GM12878 (cell line): ENCODE measurements around the gene MAPK1. TPM values are rescaled to one million over a fixed set of nuclear protein-coding genes. Genes with fewer than 3 reads are reported as not detected.
A peak's percentile ranks its signal among the peaks of the same experiment; 100 is the strongest.

Experiments
- ATAC-seq: fragments of 200-7000 bp; cut with Tn5 transposase; 3 replicates; pipeline ENCODE4 v1.9.1; 2020; ENCODE audit warnings: mild to moderate bottlenecking, moderate library complexity
- BruUV-seq: library from RNA; stranded (reverse); fragments of 400-500 nt; replicated peaks from 2 replicates; lab custom pipeline; 2021; lab: Mats Ljungman, UMichigan
- CTCF ChIA-PET: fragments of 300-600 bp; sonication (Branson Sonifier 250); formaldehyde crosslinking; extraction: SDS; loops from one replicate; lab custom pipeline; 2021; ENCODE audit warnings: inconsistent platforms; lab: Yijun Ruan, JAX
- POLR2A ChIA-PET: fragments of 350-600 bp; formaldehyde crosslinking; extraction: SDS; loops from one replicate; lab custom pipeline; 2021; ENCODE audit warnings: inconsistent platforms; lab: Charles Lee
- RAD21 ChIA-PET: fragments of 300-600 bp; sonication (Branson Sonifier 250); formaldehyde crosslinking; loops from one replicate; lab custom pipeline; 2023; ENCODE audit warnings: antibody characterized with exemption; ENCODE audit not compliant: unreplicated experiment; lab: Charles Lee
- SMC1A ChIA-PET: fragments of 300-600 bp; sonication (Branson Sonifier 250); formaldehyde crosslinking; loops from one replicate; lab custom pipeline; 2023; ENCODE audit not compliant: unreplicated experiment, uncharacterized antibody; lab: Charles Lee
- DNase-seq: peaks from one replicate; pipeline ENCODE4 v3.0.0-alpha.2; 2011; ENCODE audit warnings: low read depth, low spot score
- FAIRE-seq: peaks from 3 replicates; lab custom pipeline; 2011; peaks lifted over from hg19 to GRCh38; lab: Jason Lieb, UNC
- H2AFZ ChIP-seq: 2 replicates; pipeline ENCODE4 v1.6.0; 2011; ENCODE audit warnings: low read depth, low read length, control low read depth; ENCODE audit not compliant: control insufficient read depth
- H3K27ac ChIP-seq: 2 replicates; pipeline ENCODE4 v1.5.1; 2011; ENCODE audit warnings: control low read depth; ENCODE audit not compliant: control insufficient read depth, insufficient read depth
- H3K27me3 ChIP-seq, 2 experiments: replicated peaks in 1 of 2; 2 replicates each; pipeline versions ENCODE4 v1.6.0 to v1.6.1; 2011; ENCODE audit warnings: low read length in 1 of 2; ENCODE audit not compliant: control insufficient read depth in 2 of 2, insufficient read depth in 2 of 2
- H3K36me3 ChIP-seq, 2 experiments: 2 replicates each; pipeline ENCODE4 v1.5.1; 2011; ENCODE audit warnings: low read length in 1 of 2; ENCODE audit not compliant: control insufficient read depth in 2 of 2, insufficient read depth in 2 of 2
- H3K4me1 ChIP-seq: 2 replicates; pipeline ENCODE4 v1.6.1; 2011; ENCODE audit warnings: mild to moderate bottlenecking, low read length, moderate library complexity, mixed read lengths; ENCODE audit not compliant: control insufficient read depth, insufficient read depth
- H3K4me2 ChIP-seq: 2 replicates; pipeline ENCODE4 v1.6.0; 2011; ENCODE audit warnings: control low read depth; ENCODE audit not compliant: control insufficient read depth, insufficient read depth
- H3K4me3 ChIP-seq: fragments of 200-600 bp; sonication (generic); 2 replicates; pipeline ENCODE4 v1.5.1; 2016
- H3K79me2 ChIP-seq: 2 replicates; pipeline ENCODE4 v1.6.0; 2011; ENCODE audit warnings: low read length; ENCODE audit not compliant: control insufficient read depth, insufficient read depth
- H3K9ac ChIP-seq: 2 replicates; pipeline ENCODE4 v1.8.0; 2011; ENCODE audit warnings: low read length, control low read depth, mixed read lengths; ENCODE audit not compliant: control insufficient read depth, insufficient read depth
- H3K9me3 ChIP-seq: replicated peaks from 3 replicates; pipeline ENCODE4 v1.5.1; 2011; ENCODE audit warnings: mild to moderate bottlenecking, low read length; ENCODE audit not compliant: control insufficient read depth, insufficient read depth
- H4K20me1 ChIP-seq: 2 replicates; pipeline ENCODE4 v1.6.0; 2011; ENCODE audit not compliant: control insufficient read depth, insufficient read depth
- ASH2L ChIP-seq: fragments of 300-600, 200-600 bp; sonication (generic); IDR thresholded peaks from 2 replicates; pipeline ENCODE4 v1.6.1; 2017; ENCODE audit warnings: low read depth, mild to moderate bottlenecking, borderline replicate concordance
- E2F8 ChIP-seq: fragments of 450-650 bp; IDR thresholded peaks from 2 replicates; pipeline ENCODE4 v1.6.1; 2018; ENCODE audit warnings: mild to moderate bottlenecking, low read depth, moderate library complexity; ENCODE audit not compliant: partially characterized antibody
- KDM1A ChIP-seq: fragments of 200-600 bp; sonication (generic); IDR thresholded peaks from 2 replicates; pipeline ENCODE4 v1.6.1; 2016; ENCODE audit warnings: borderline replicate concordance
- MEF2B ChIP-seq: fragments of 450-650 bp; IDR thresholded peaks from 2 replicates; pipeline ENCODE4 v1.6.1; 2018; ENCODE audit warnings: mild to moderate bottlenecking, moderate library complexity; ENCODE audit not compliant: partially characterized antibody, poor library complexity, severe bottlenecking
- NR2C1 ChIP-seq: fragments of 450-650 bp; IDR thresholded peaks from 2 replicates; pipeline ENCODE4 v1.6.1; 2017; ENCODE audit warnings: antibody characterized with exemption, mild to moderate bottlenecking, moderate library complexity
- NR2C2 ChIP-seq: IDR thresholded peaks from 2 replicates; pipeline ENCODE4 v1.6.1; 2011; ENCODE audit warnings: borderline replicate concordance, low read depth; ENCODE audit not compliant: control insufficient read depth, insufficient read length
- PKNOX1 ChIP-seq: fragments of 450-650 bp; IDR thresholded peaks from 2 replicates; pipeline ENCODE4 v1.6.1; 2016; ENCODE audit warnings: mild to moderate bottlenecking
- RAD21 ChIP-seq: IDR thresholded peaks from 2 replicates; pipeline ENCODE4 v1.6.1; 2011; ENCODE audit warnings: mild to moderate bottlenecking, low read depth, low read length, moderate library complexity; ENCODE audit not compliant: insufficient read depth
- RUNX3 ChIP-seq: IDR thresholded peaks from 2 replicates; pipeline ENCODE4 v1.6.1; 2012; ENCODE audit warnings: low read length, inconsistent platforms
- SMC3 ChIP-seq: IDR thresholded peaks from 2 replicates; pipeline ENCODE4 v1.6.1; 2011; ENCODE audit warnings: low read length, improper control_type of control experiment, borderline replicate concordance
- TBL1XR1 ChIP-seq: IDR thresholded peaks from 2 replicates; pipeline ENCODE4 v1.6.1; 2012; ENCODE audit warnings: low read depth, low read length, improper control_type of control experiment
- ZNF24 ChIP-seq: fragments of 450-650 bp; IDR thresholded peaks from 2 replicates; pipeline ENCODE4 v1.6.1; 2017; ENCODE audit warnings: antibody characterized with exemption, mild to moderate bottlenecking
- WGBS: methylation state at CpG from one replicate; pipeline ENCODE4 v1.1.6; 2016; ENCODE audit warnings: low lambda C conversion rate; ENCODE audit not compliant: insufficient replicate concordance, insufficient coverage; ENCODE audit errors: missing lambda C conversion rate; 5-methylcytosine and 5-hydroxymethylcytosine counted together
- in situ Hi-C: fragments of 300-500 bp; cut with MboI; formaldehyde crosslinking; loops from 9 replicates; pipeline ENCODE4 v1.14.3; 2018; ENCODE audit warnings: mixed read lengths
- intact Hi-C: fragments of 100-400 bp; cut with micrococcal nuclease; formaldehyde crosslinking; loops from one replicate; pipeline ENCODE4 v1.14.2; 2022; ENCODE audit not compliant: unreplicated experiment
- polyA plus RNA-seq, 11 experiments: library from polyadenylated mRNA; depleted of rRNA in 4 of 11; unstranded in 6 of 11; stranded (reverse) in 5 of 11; fragments of >200 nt; fragmentation: Nextera tagmentation in 4 of 11; fragmentation: Illumina TruSeq in 1 of 11; extraction: Ambion mirVana in 4 of 11; extraction: Trizol in 1 of 11; gene quantifications; 1 replicate in 1 of 11; 2 replicates in 10 of 11; pipeline versions ENCODE4 v1.2.1 to v1.2.3, GENCODE V29; 2011 to 2016; ENCODE audit warnings: inconsistent platforms in 2 of 11, missing spikeins in 2 of 11, low read depth in 1 of 11
- total RNA-seq, 4 experiments: library from RNA; depleted of rRNA in 3 of 4; stranded (reverse); fragments of >200 nt in 3 of 4; fragmentation: Illumina TruSeq in 1 of 4; extraction: Trizol in 1 of 4; gene quantifications; 2 replicates each; pipeline versions ENCODE4 v1.2.1 to v1.2.3, GENCODE V29; 2013 to 2021

MAPK1 gene
- total and polyA plus RNA-seq, 10 of the 15 experiments (the other 5 are each of a cell fraction or from before 2014, with no cell fraction given): 7.0 to 123 (median 58.4) TPM

GRCh38 chr22:21734540-21735199 is 132.8 kb downstream of the MAPK1 start:
- CTCF ChIA-PET: interaction anchor here (0.6 to 1.5 kb wide), 4 partner anchors 8 to 219 kb away, joined by 3 to 5 read pairs (median 3); no protein-coding TSS in a partner anchor
- Histone ChIP-seq H3K27ac (peak overlapping the region; percentile 25; the same call in 1 of the 2 replicates), H3K36me3 (no peaks in the 10 kb centered on the region), H2AFZ (peak overlapping the region; percentile 96), H3K4me2 (peak overlapping the region; percentile 100), H3K4me1 (peaks cover 5% of the 10 kb centered on the region; the same call in 1 of the 2 replicates), H3K9me3 (no peaks in the 10 kb centered on the region), H3K79me2 (no peaks in the 10 kb centered on the region), H3K27me3 (no peaks in the 10 kb centered on the region), H4K20me1 (no peaks in the 10 kb centered on the region), H3K9ac (peak overlapping the region; percentile 67; the same call in 1 of the 2 replicates), H3K4me3 (peak overlapping the region; percentile 87)
- ATAC-seq: 0 out of 3 replicates have a peak, but pooled peaks have one; percentile 13
- RAD21 ChIA-PET: interaction anchor here (1.1 to 1.9 kb wide), 3 partner anchors 20 to 32 kb away, joined by 3 to 6 read pairs (median 3); no protein-coding TSS in a partner anchor
- DNase-seq: no peak
- SMC1A ChIA-PET: interaction anchor here (1.0 to 1.8 kb wide), 6 partner anchors 8 to 123 kb away, joined by 4 to 8 read pairs (median 4); no protein-coding TSS in a partner anchor
- BruUV-seq: TSS peak; percentile 67
- in situ Hi-C loops: no loop called here
- POLR2A ChIA-PET: interaction anchor here (1.3 to 1.5 kb wide), 2 partner anchors 30 to 32 kb away, joined by 3 to 5 read pairs; no protein-coding TSS in a partner anchor
- intact Hi-C loops: loop anchor here (5.0 kb wide), 1 partner anchor 203 kb away; no protein-coding TSS in a partner anchor
- no peak for FAIRE-seq
- TF ChIP-seq MEF2B (peak; percentile 11), ZNF24 (peak; percentile 21; the same call in 1 of the 2 replicates), PKNOX1 (peak; percentile 72), NR2C1 (no peak), E2F8 (no peak), NR2C2 (no peak), ASH2L (no peak), KDM1A (no peak), RAD21 (no peak), TBL1XR1 (no peak), SMC3 (no peak), RUNX3 (0 out of 2 replicates have a peak, but pooled peaks have one; percentile 28)
- WGBS: 13% methylated on average over 8 of the region's 8 CpGs
